Cardiac muscle cell (in vitro differentiated cells and primary cell): Measurements from ENCODE around the gene AK5. TPM values are rescaled to one million over a fixed set of nuclear protein-coding genes. Genes with fewer than 3 reads are reported as not detected.

Experiments
- DNase-seq, 2 donors: peaks; one replicate each; pipeline versions ENCODE4 v3.0.0 to v3.0.0-alpha.2; 2010 to 2017; ENCODE audit warnings: low read depth in 1 of 2, low spot score in 1 of 2
- H3K27ac ChIP-seq: fragments of 200-600 bp; sonication (generic); 2 replicates; pipeline ENCODE4 v1.5.1; 2016
- H3K27me3 ChIP-seq: fragments of 200-600 bp; sonication (generic); 2 replicates; pipeline ENCODE4 v1.6.0; 2016; ENCODE audit warnings: control low read depth
- H3K36me3 ChIP-seq: fragments of 200-600 bp; sonication (generic); 2 replicates; pipeline ENCODE4 v1.5.1; 2016; ENCODE audit warnings: control low read depth
- H3K4me1 ChIP-seq: fragments of 200-600 bp; sonication (generic); 2 replicates; pipeline ENCODE4 v1.8.1; 2017; ENCODE audit warnings: low read depth, mild to moderate bottlenecking, mixed run types
- H3K4me3 ChIP-seq: fragments of 200-600 bp; sonication (generic); 2 replicates; pipeline ENCODE4 v1.5.1; 2016; ENCODE audit warnings: mild to moderate bottlenecking
- H3K9me3 ChIP-seq: fragments of 200-600 bp; sonication (generic); 2 replicates; pipeline ENCODE4 v1.5.1; 2017; ENCODE audit warnings: low read depth, mild to moderate bottlenecking, control low read depth
- CTCF ChIP-seq: IDR thresholded peaks from 2 replicates; pipeline ENCODE4 v1.5.1; 2012; ENCODE audit warnings: low read depth, mild to moderate bottlenecking, low read length
- polyA plus RNA-seq: library from polyadenylated mRNA; unstranded; fragments of >200 nt; fragmentation: Nextera tagmentation; extraction: Ambion mirVana; gene quantifications from 2 replicates; pipeline ENCODE4 v1.2.1, GENCODE V29; 2016
- total RNA-seq: library from RNA; depleted of rRNA; stranded (reverse); fragments of >200 nt; gene quantifications from 2 replicates; pipeline ENCODE4 v1.2.3, GENCODE V29; 2016

Gene AK5
- total and polyA plus RNA-seq, 2 experiments from 2014 or later, result 0.69 to 0.97 TPM

DNA sequence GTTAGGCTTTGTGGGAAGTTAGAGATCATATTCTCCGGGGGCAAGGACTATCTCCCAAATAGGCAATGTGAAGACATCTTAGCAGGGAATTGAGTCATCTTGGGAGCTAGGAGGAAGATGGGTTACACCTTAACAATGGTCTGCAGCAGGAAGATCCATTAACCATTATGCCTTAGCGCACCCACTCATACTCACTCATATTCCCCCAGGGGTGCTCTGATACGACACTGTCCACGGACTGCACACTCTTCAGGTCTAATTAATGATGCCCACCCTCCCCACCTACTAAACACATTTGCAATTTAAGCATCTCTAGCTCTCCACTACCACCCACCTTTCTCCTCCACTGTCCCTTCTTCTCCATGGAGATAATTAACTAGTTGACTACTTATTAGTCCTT is 857 bp upstream of the AK5 start:
- Histone ChIP-seq H3K9me3 (no peaks in the 10 kb centered on the region), H3K4me1 (no peaks in the 10 kb centered on the region), H3K4me3 (no peak overlapping the region), H3K36me3 (no peaks in the 10 kb centered on the region), H3K27me3 (peaks cover 73% of the 10 kb centered on the region), H3K27ac (no peak overlapping the region)
- no peak for TF ChIP-seq CTCF
- DNase-seq, result no peak

- no peak for TF ChIP-seq CTCF
Observed at GRCh38 chr1:77282187-77282865, 507 bp downstream of the AK5 start.

DNA sequence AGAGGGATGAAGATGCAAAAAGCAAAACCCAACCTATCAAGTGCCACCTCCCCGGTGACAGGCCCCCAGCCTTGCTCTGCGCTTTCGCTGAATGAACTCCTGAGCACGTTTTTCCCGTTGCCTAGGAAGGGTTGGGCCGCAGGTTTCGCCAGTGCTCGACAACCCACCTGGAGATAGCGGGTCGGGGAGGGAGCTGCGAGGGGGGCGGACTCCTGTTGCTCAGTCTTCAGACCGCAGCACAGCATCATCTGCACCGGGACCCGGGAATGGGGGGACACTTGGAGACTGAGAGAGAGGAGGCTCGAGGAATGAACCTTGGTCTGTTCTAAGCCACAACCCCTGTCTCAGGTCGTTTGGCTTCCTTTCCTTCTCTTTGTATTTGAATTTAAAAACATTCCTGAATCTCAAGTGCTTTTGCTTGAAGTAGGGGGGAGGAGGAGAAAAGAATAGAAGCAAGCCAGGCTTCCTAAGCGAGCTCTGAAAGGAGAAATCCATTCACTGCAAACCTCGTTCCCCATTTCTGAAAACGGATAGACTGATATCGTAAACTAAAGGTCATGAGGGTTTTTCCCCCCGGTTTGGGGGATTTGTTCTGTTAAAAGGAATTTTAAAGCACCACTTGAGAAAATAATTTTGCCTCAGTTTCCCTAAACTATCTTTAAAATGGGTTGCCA is 1.2 kb downstream of the AK5 start:
- peaks cover 76% of the 10 kb centered on the region for H3K27me3 ChIP-seq
- H3K4me3 ChIP-seq, result peak overlapping the region; percentile 69
- no peak for TF ChIP-seq CTCF
- no peaks in the 10 kb centered on the region for H3K4me1 ChIP-seq
- H3K36me3 ChIP-seq, result no peaks in the 10 kb centered on the region
- no peaks in the 10 kb centered on the region for H3K9me3 ChIP-seq
- H3K27ac ChIP-seq, result no peak overlapping the region
- peak; percentile 15 to 23 for DNase-seq

More at GRCh38 chr1:77282187-77282865, 507 bp downstream of the AK5 start:
- Histone ChIP-seq H3K27ac (no peak overlapping the region), H3K4me1 (no peaks in the 10 kb centered on the region), H3K36me3 (no peaks in the 10 kb centered on the region), H3K27me3 (peaks cover 79% of the 10 kb centered on the region), H3K9me3 (no peaks in the 10 kb centered on the region), H3K4me3 (peak overlapping the region; percentile 69)
- DNase-seq, result peak in 1 of 2 donors; percentile 20

GRCh38 chr1:77283701-77284425 is 2.0 kb downstream of the AK5 start:
- peaks cover 73% of the 10 kb centered on the region for H3K27me3 ChIP-seq
- no peak for TF ChIP-seq CTCF
- no peak overlapping the region for H3K27ac ChIP-seq
- no peaks in the 10 kb centered on the region for H3K36me3 ChIP-seq
- H3K4me1 ChIP-seq, result no peaks in the 10 kb centered on the region
- no peaks in the 10 kb centered on the region for H3K9me3 ChIP-seq
- no peak overlapping the region for H3K4me3 ChIP-seq
- no peak for DNase-seq

DNA sequence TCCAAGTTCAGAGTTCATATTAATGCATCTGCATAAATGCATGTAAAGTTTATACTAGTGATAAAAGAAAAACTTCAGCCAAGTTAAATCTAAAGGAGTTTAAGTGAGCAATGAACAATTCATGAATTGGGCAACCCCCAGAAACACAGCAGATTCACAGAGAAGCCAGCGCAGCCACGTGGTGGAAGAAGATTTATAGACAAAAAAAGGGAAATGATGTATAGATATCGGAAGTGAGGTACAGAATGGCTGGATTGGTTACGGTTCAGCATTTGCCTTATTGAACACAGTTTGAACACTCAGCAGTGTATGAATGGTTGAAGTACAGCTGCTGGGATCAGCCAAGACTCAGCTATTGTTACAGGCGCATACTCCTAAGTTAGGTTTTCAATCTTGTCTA is 5.7 kb downstream of the AK5 start:
- Histone ChIP-seq H3K4me3 (no peak overlapping the region), H3K27ac (no peak overlapping the region), H3K4me1 (no peaks in the 10 kb centered on the region), H3K9me3 (no peaks in the 10 kb centered on the region), H3K27me3 (peaks cover 40% of the 10 kb centered on the region), H3K36me3 (no peaks in the 10 kb centered on the region)
- no peak for TF ChIP-seq CTCF
- DNase-seq, result peak in 1 of 2 donors; percentile 9
